ENCODE measurements around the gene HDAC4.

- TF ChIP-seq CTCF (IDR thresholded peaks at IDR 0.05; ENCODE audit: low read length) (no peak), EZH2phosphoT487 (IDR thresholded peaks at IDR 0.05; ENCODE audit: low read length) (no peak)
Measured at GRCh38 chr2:239000089-239000488, 400.7 kb downstream of the HDAC4 start.
